Fibroblast of lung (primary cell): Measurements from ENCODE around the gene CEMIP. TPM values are rescaled to one million over a fixed set of nuclear protein-coding genes. Genes with fewer than 3 reads are reported as not detected.
"Not testable (repeated sequence)": the region's sequence is repeated elsewhere in the genome, so short reads cannot be mapped to it uniquely, and the experiment has no call there.

Experiments used
- DNase-seq, 2 donors: peaks; one replicate each; pipeline versions ENCODE4 v3.0.0 to v3.0.0-alpha.2; 2010; ENCODE audit warnings: low read depth in 2 of 2
- H2AFZ ChIP-seq: 2 replicates; pipeline ENCODE4 v1.5.1; 2012; ENCODE audit warnings: low read length, control low read depth, inconsistent platforms
- H3K27ac ChIP-seq: 2 replicates; pipeline ENCODE4 v1.5.1; 2011; ENCODE audit warnings: low read length, control low read depth; ENCODE audit not compliant: insufficient read depth
- H3K27me3 ChIP-seq: 2 replicates; pipeline ENCODE4 v1.5.1; 2011; ENCODE audit warnings: mild to moderate bottlenecking, low read length; ENCODE audit not compliant: control insufficient read depth, insufficient read depth
- H3K36me3 ChIP-seq: 2 replicates; pipeline ENCODE4 v1.5.1; 2011; ENCODE audit warnings: low read length; ENCODE audit not compliant: control insufficient read depth, insufficient read depth
- H3K4me1 ChIP-seq: 2 replicates; pipeline ENCODE4 v1.5.1; 2011; ENCODE audit warnings: low read length; ENCODE audit not compliant: control insufficient read depth, insufficient read depth; ENCODE audit errors: extremely low read depth
- H3K4me2 ChIP-seq: 2 replicates; pipeline ENCODE4 v1.5.1; 2011; ENCODE audit warnings: low read length, control low read depth; ENCODE audit not compliant: insufficient read depth; ENCODE audit errors: extremely low read depth
- H3K4me3 ChIP-seq, 4 experiments: fragments of 200-600 bp in 1 of 4; sonication (generic) in 1 of 4; replicated peaks in 1 of 4; 2 replicates each; pipeline ENCODE4 v1.5.1; 2011 to 2016; ENCODE audit warnings: low read length in 4 of 4, low read depth in 3 of 4, mild to moderate bottlenecking in 3 of 4, control low read depth in 2 of 4, inconsistent platforms in 1 of 4, mixed read lengths in 1 of 4; ENCODE audit not compliant: insufficient read depth in 1 of 4; ENCODE audit errors: control extremely low read depth in 1 of 4
- H3K79me2 ChIP-seq: 2 replicates; pipeline ENCODE4 v1.5.1; 2012; ENCODE audit warnings: mild to moderate bottlenecking, low read length, inconsistent platforms; ENCODE audit not compliant: control insufficient read depth, insufficient read depth
- H3K9ac ChIP-seq: 2 replicates; pipeline ENCODE4 v1.5.1; 2011; ENCODE audit warnings: mild to moderate bottlenecking, low read length, control low read depth; ENCODE audit not compliant: insufficient read depth
- H3K9me3 ChIP-seq: 2 replicates; pipeline ENCODE4 v1.5.1; 2012; ENCODE audit warnings: low read depth, low read length; ENCODE audit not compliant: control insufficient read depth, insufficient read depth
- H4K20me1 ChIP-seq: 2 replicates; pipeline ENCODE4 v1.5.1; 2011; ENCODE audit warnings: low read length; ENCODE audit not compliant: control insufficient read depth, insufficient read depth; ENCODE audit errors: extremely low read depth
- EZH2 ChIP-seq: IDR thresholded peaks from 2 replicates; pipeline ENCODE4 v1.5.1; 2012; ENCODE audit warnings: low read length, control low read depth, mild to moderate bottlenecking; ENCODE audit errors: missing control alignments
- polyA plus RNA-seq, 2 donors: library from polyadenylated mRNA; depleted of rRNA in 1 of 2; stranded (reverse) in 1 of 2; unstranded in 1 of 2; fragments of >200 nt; gene quantifications; 2 replicates each; pipeline ENCODE4 v1.2.1, GENCODE V29; 2011 to 2012; ENCODE audit warnings: missing spikeins in 1 of 2
- total RNA-seq: library from RNA; depleted of rRNA; stranded (reverse); fragments of >200 nt; gene quantifications from 2 replicates; pipeline ENCODE4 v1.2.1, GENCODE V29; 2014
- TF ChIP-seq, protein P1 (sequence below), 2 donors: IDR thresholded peaks in 1 of 2; conservative IDR thresholded peaks in 1 of 2; 1 replicate in 1 of 2; 2 replicates in 1 of 2; pipeline ENCODE4 v1.5.1; 2011 to 2012; ENCODE audit warnings: low read length in 2 of 2, control low read depth in 1 of 2, inconsistent platforms in 1 of 2, low read depth in 1 of 2, mild to moderate bottlenecking in 1 of 2

Gene CEMIP
- total and polyA plus RNA-seq, 2 donors (not counting 1 experiment from before 2014, with no cell fraction given) = 946 to 1,190 TPM

DNA sequence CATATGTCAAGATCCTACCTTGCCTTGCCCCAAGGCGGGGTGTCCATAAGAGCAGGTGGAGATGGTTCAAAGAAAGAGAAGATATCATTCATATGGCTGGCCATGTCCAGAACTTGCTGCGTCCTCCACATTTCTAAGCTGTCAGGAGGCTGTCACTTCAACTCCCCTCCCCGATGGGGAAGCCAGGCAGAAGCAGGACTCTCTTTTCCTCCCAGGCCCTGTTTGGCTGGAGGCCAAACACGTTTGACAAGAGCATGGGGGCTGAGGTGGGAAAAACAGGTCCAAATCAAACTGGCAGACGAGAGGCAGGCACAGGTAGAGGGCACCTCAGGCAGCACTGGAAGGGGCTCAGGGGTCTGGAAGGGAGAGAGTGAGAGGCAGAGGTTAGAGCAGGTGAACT lies 172.8 kb downstream of the CEMIP start:
- H2AFZ ChIP-seq = no peak overlapping the region
- no peaks in the 10 kb centered on the region for H3K9me3 ChIP-seq
- H3K36me3 ChIP-seq = peaks cover 21% of the 10 kb centered on the region
- no peaks in the 10 kb centered on the region for H3K79me2 ChIP-seq
- H4K20me1 ChIP-seq = no peaks in the 10 kb centered on the region
- no peak overlapping the region for H3K9ac ChIP-seq
- H3K27ac ChIP-seq = no peak overlapping the region
- no peaks in the 10 kb centered on the region for H3K27me3 ChIP-seq
- no peak overlapping the region for H3K4me3 ChIP-seq
- DNase-seq = no peak
- TF ChIP-seq EZH2 = no peak
- TF ChIP-seq, protein P1, sequence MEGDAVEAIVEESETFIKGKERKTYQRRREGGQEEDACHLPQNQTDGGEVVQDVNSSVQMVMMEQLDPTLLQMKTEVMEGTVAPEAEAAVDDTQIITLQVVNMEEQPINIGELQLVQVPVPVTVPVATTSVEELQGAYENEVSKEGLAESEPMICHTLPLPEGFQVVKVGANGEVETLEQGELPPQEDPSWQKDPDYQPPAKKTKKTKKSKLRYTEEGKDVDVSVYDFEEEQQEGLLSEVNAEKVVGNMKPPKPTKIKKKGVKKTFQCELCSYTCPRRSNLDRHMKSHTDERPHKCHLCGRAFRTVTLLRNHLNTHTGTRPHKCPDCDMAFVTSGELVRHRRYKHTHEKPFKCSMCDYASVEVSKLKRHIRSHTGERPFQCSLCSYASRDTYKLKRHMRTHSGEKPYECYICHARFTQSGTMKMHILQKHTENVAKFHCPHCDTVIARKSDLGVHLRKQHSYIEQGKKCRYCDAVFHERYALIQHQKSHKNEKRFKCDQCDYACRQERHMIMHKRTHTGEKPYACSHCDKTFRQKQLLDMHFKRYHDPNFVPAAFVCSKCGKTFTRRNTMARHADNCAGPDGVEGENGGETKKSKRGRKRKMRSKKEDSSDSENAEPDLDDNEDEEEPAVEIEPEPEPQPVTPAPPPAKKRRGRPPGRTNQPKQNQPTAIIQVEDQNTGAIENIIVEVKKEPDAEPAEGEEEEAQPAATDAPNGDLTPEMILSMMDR (conservative IDR thresholded peaks at IDR 0.05 in 1 of 2, IDR thresholded peaks at IDR 0.05 in 1 of 2; ENCODE audit: low read depth in 1 of 2, low read length in 2 of 2) = no peak
- H3K4me2 ChIP-seq = no peak overlapping the region
- peaks cover 2% of the 10 kb centered on the region for H3K4me1 ChIP-seq

DNA sequence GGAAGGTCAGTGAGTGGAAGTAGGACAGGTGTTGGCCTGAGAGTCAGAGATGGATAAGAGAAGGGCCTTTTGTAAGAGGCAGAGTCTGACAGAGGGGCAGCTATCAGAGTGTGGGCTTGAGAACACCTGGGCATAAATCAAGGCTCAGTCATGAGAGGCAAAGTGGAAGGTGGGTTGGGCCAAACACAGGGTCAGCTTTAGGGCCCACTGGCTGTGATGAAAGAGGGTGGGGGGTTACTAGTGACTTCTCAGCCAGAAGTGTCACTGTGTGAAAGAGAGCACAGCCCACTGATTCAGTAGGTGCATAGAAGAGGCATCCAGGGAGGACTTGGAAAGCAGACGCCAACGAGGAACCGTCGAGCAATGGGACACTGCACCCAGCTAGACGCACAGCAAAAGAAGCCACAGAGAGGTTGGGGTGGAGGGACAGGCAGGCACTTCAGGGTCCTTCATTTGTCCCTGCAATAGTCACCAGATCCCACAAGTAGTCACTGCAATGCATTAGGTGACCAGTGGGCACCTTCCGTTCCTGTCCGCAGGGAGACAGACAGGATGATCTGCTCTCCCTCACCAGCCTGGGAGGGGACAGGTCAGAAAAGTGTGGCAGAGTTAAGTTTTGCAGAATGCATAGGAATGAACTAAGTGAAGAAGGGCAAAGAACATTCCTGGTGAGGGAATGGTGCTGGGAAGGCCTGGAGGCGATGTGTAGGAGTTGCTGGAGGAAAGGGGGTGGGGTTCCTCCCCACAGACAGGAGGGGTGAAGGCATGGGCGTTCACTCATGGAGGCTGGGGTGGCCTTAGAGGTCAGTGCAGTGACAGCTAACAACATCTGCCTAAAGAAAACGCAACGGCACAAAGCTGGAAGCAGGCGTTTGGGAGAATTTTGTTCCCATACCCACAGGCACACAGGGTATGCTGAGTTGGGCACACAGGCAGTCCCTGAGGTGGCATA lies 174.1 kb downstream of the CEMIP start:
- Histone ChIP-seq H3K36me3 (peaks cover 13% of the 10 kb centered on the region), H3K9me3 (no peaks in the 10 kb centered on the region), H3K9ac (no peak overlapping the region), H3K4me3 (no peak overlapping the region), H3K27me3 (no peaks in the 10 kb centered on the region), H4K20me1 (no peaks in the 10 kb centered on the region), H3K27ac (no peak overlapping the region), H3K79me2 (no peaks in the 10 kb centered on the region), H3K4me1 (peaks cover 2% of the 10 kb centered on the region), H2AFZ (no peak overlapping the region), H3K4me2 (no peak overlapping the region)
- TF ChIP-seq, protein P1 (conservative IDR thresholded peaks at IDR 0.05 in 1 of 2, IDR thresholded peaks at IDR 0.05 in 1 of 2; ENCODE audit: low read depth in 1 of 2, low read length in 2 of 2) = no peak
- no peak for TF ChIP-seq EZH2
- no peak for DNase-seq

DNA sequence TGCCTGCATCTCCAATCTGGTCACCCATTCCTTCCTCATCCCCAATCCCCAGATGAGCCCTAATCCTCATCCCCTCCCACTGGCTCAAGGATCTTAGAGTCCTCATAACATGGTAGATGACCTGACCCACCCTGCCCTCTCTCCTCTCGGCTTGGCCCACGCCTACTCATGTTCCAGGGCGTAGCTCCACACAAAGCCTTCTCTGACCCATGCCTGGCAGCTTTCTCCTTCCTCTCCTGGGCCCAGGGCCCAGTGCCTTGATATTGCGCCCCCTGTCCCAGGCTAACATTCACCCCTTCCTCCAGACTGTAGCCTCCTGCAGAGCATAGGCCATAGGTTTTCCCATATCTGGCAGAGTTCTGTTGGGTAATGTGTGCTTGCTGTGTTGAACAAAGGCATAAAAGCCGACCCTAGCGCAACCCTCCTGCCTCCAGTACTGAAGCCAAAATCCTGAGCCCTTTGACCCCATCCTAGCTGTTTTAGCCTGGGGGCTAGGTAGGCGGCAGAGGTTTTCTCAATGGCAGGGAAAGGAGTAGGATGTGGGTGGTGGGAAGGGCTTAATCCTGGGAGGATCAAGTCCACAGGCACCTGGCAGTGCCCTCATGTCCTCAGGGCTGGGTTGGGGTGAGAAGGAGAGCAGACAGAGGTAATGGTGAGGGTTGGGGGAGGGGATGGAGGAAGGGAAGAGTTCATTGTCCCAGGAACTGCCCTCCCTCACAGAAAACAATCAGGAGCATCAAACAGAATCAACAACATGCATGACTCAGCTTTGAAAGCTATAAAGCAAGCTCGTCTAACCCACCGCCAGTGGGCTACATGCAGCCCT lies 175.0 kb downstream of the CEMIP start:
- Histone ChIP-seq H3K27me3 (no peaks in the 10 kb centered on the region), H2AFZ (no peak overlapping the region), H4K20me1 (no peaks in the 10 kb centered on the region), H3K9ac (no peak overlapping the region), H3K36me3 (peaks cover 5% of the 10 kb centered on the region), H3K4me2 (no peak overlapping the region), H3K27ac (no peak overlapping the region), H3K4me1 (peaks cover 2% of the 10 kb centered on the region), H3K4me3 (no peak overlapping the region), H3K9me3 (no peaks in the 10 kb centered on the region), H3K79me2 (no peaks in the 10 kb centered on the region)
- DNase-seq = no peak
- TF ChIP-seq, protein P1 (conservative IDR thresholded peaks at IDR 0.05 in 1 of 2, IDR thresholded peaks at IDR 0.05 in 1 of 2; ENCODE audit: low read depth in 1 of 2, low read length in 2 of 2) = no peak
- no peak for TF ChIP-seq EZH2

DNA sequence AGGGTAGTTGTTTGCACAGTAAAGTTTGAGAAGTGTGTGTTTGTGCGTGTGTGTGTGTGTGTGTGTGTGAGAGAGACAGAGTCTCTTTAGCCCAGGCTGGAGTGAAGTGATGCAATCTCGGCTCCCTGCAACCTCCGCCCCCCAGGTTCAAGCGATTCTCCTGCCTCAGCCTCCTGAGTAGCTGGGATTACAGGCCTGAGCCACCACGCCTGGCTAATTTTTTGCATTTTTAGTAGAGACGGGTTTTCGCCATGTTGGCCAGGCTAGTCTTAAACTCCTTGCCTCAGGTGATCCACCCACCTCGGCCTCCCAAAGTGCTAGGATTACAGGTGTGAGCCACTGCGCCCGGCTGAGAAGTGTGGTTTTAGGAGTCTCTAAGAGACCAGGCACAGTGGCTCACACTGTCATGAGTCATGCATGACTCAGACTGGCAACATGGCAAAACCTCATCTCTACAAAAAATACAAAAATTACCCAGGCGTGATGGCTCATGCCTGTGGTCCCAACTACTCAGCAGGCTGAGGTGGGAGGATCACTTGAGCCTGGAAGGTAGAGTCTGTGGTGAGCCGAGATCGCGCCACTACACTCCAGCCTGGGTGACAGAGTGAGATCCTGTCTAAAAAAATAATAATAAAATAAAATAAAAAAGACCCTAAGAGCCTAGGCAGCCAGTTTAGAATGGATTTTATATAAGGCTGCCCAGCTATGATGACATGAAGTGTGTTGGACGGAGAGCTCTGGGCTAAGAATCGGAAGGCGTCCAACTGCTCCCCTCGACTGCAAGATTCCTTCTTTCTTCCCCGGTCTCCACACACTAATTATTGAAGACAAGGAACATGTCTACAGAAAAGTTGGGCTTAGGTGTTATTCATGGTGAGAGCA lies 176.6 kb downstream of the CEMIP start:
- H3K27me3 ChIP-seq, H3K4me2 ChIP-seq, H3K27ac ChIP-seq, H4K20me1 ChIP-seq, H3K36me3 ChIP-seq, H3K9me3 ChIP-seq, H3K79me2 ChIP-seq, H3K9ac ChIP-seq, H3K4me3 ChIP-seq, H2AFZ ChIP-seq, H3K4me1 ChIP-seq: not testable (repeated sequence)
- peak; percentile 89 to 95 for DNase-seq
